Spinal cord (tissue), 10 donors: ENCODE results near the gene NEK1. TPM values are rescaled to one million over a fixed set of nuclear protein-coding genes. Genes with fewer than 3 reads are reported as not detected.
A peak's percentile ranks its signal among the peaks of the same experiment; 100 is the strongest.
"Not testable (repeated sequence)": the region's sequence is repeated elsewhere in the genome, so short reads cannot be mapped to it uniquely, and the experiment has no call there.

Source experiments
- DNase-seq, 6 donors: peaks; one replicate each; pipeline versions ENCODE4 v3.0.0 to v3.0.0-alpha.2; 2013 to 2015; ENCODE audit warnings: low spot score in 6 of 6, low read depth in 4 of 6
- H3K27ac ChIP-seq: one replicate; pipeline ENCODE4 v1.5.1; 2013; ENCODE audit warnings: low read depth, low read length, control low read depth
- H3K27me3 ChIP-seq: one replicate; pipeline ENCODE4 v1.6.1; 2013; ENCODE audit warnings: low read length; ENCODE audit not compliant: control insufficient read depth, insufficient read depth
- H3K36me3 ChIP-seq: one replicate; pipeline ENCODE4 v1.6.1; 2013; ENCODE audit warnings: low read length; ENCODE audit not compliant: control insufficient read depth, insufficient read depth
- H3K4me1 ChIP-seq: one replicate; pipeline ENCODE4 v1.6.1; 2013; ENCODE audit warnings: low read length; ENCODE audit not compliant: control insufficient read depth, insufficient read depth
- H3K4me3 ChIP-seq: one replicate; pipeline ENCODE4 v1.5.1; 2013; ENCODE audit warnings: low read depth, low read length, control low read depth
- H3K9me3 ChIP-seq: one replicate; pipeline ENCODE4 v1.6.1; 2013; ENCODE audit warnings: low read length; ENCODE audit not compliant: control insufficient read depth, insufficient read depth
- WGBS: methylation state at CpG from one replicate; pipeline ENCODE4 v1.1.5; 2013; ENCODE audit warnings: missing lambda C conversion rate; ENCODE audit not compliant: insufficient coverage; 5-methylcytosine and 5-hydroxymethylcytosine counted together
- polyA plus RNA-seq, 2 donors: library from polyadenylated mRNA; unstranded; fragments of 120-200 nt; gene quantifications; one replicate each; pipeline ENCODE4 v1.2.1, GENCODE V29; 2013; ENCODE audit not compliant: insufficient read length in 2 of 2
- total RNA-seq, 2 donors: library from RNA; depleted of rRNA in 1 of 2; stranded (reverse); fragments of 120-200 nt in 1 of 2; fragments of >200 nt in 1 of 2; gene quantifications; one replicate each; pipeline versions ENCODE4 v1.2.3 to v1.2.4, GENCODE V29; 2013 to 2014
- donor health status: healthy.

Gene NEK1
- total and polyA plus RNA-seq, 4 donors, result 24.0 to 42.6 (median 28.2) TPM

DNA sequence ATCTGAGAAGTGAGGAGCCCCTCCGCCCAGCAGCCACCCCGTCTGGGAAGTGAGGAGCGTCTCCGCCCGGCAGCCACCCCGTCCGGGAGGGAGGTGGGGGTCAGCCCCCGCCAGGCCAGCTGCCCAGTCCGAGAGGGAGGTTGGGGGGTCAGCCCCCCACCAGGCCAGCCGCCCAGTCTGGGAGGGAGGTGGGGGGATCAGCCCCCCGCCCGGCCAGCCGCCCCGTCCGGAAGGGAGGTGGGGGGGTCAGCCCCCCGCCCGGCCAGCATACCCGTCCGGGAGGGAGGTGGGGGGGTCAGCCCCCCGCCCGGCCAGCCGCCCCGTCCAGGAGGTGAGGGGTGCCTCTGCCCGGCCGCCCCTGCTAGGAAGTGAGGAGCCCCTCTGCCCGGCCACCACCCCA, 42.1 kb downstream of the NEK1 start:
- 88% methylated on average over 8 of the region's 26 CpGs for WGBS
- not testable (repeated sequence) for H3K27ac ChIP-seq, DNase-seq, H3K4me3 ChIP-seq, H3K4me1 ChIP-seq, H3K9me3 ChIP-seq, H3K27me3 ChIP-seq
- peaks cover 10% of the 10 kb centered on the region for H3K36me3 ChIP-seq

DNA sequence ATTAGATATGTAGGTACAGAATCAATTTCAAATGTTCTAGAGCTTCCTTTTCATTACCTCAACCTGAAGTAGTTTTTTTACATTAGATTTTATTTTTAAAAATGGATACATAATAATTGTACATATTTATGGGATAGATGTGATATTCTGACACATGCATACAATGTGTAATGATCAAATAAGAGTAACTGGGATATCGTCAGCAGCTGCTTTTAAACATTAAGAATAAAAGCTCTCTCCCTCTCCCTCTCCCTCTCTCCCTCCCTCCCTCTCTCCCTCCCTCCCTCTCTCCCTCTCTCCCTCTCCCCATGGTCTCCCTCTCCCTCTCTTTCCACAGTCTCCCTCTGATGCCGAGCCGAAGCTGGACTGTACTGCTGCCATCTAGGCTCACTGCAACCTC, 43.2 kb downstream of the NEK1 start:
- WGBS, result no CpG with 5 or more reads among the region's 3 CpGs
- DNase-seq, H3K27ac ChIP-seq, H3K4me3 ChIP-seq, H3K9me3 ChIP-seq, H3K4me1 ChIP-seq, H3K36me3 ChIP-seq, H3K27me3 ChIP-seq: not testable (repeated sequence)

DNA sequence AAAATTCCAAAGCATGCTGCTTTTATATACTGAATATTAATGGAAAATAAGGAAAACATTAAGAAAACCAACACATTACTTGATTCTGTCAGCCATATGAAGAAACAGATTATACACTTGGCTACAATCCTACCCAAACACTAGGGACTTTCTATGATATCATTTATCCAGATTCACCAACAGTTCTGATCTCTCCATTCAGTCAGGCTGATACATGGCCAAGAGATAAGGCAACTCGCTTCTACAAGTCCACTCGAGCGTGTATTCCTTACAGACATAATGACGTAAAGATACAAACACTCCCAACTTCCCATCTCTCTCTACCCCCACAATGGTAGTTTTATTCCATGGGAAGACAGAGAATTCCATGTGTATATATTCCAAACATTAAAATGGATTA, 44.5 kb downstream of the NEK1 start:
- no peak for DNase-seq

DNA sequence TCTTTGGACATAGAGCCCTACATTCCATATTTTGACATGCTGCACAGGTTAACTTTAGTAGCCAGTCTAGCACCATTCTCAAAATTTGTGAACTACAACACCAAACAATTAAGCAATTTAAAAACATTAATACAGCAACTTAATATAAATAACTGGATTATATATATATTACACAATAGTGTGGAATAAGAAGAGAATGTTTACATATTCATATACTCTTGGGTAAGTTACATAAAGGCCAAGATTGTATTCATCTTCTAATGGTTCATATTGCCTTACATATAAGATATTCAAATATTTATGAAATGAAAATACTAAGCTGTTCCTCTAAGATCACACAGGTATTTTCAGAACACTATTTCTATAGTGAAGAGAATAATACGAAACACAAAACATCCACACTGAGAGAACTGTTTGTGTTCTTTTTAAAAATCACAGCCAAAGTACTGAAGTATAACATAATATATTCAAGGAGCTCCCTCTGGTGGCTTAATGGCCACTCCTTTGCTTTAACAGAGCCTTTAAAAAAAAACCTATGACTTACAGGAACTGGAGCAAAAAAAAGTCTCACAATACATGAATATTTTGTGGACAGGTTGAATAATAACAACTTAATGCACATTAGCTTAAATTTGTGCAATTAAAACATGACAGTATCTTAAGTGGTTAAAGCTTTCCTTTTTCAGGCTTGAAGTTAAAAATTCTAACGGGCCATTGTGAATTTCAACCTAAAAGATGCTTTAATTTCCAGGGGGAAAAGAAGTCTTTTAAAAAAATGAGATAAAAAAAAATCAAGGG, 46.2 kb downstream of the NEK1 start:
- Histone ChIP-seq H3K4me1 (no peaks in the 10 kb centered on the region), H3K27me3 (no peaks in the 10 kb centered on the region), H3K4me3 (no peak overlapping the region), H3K9me3 (no peaks in the 10 kb centered on the region), H3K36me3 (no peaks in the 10 kb centered on the region), H3K27ac (no peak overlapping the region)
- 100% methylated on average over 1 of the region's 2 CpGs for WGBS
- peak; percentile 21 to 92 (median 62) for DNase-seq

More for the DNA sequence above, 44.5 kb downstream of the NEK1 start:
- no peak overlapping the region for H3K4me3 ChIP-seq
- no peak overlapping the region for H3K27ac ChIP-seq
- H3K36me3 ChIP-seq, result peaks cover 3% of the 10 kb centered on the region
- H3K27me3 ChIP-seq, result no peaks in the 10 kb centered on the region
- WGBS, result no CpG with 5 or more reads among the region's 4 CpGs
- H3K9me3 ChIP-seq, result no peaks in the 10 kb centered on the region
- no peaks in the 10 kb centered on the region for H3K4me1 ChIP-seq

DNA sequence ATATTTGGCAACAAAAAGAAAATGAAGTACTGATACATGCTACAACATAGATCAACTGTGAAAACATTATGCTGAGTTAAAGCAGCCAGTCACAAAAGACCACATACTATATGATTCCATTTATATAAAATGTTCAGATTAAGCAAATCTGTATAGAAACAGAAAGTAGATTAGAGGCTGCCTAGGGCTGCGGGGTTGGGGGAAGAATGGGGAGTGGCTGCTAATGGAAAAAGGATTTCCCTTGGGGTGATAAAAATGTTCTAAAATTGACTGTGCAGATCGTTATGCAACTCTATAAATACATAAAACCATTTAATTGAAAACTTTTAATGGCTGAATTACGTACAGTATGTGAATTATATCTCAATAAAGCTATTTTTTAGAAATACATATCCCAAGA, 46.8 kb downstream of the NEK1 start:
- no peaks in the 10 kb centered on the region for H3K4me1 ChIP-seq
- H3K27me3 ChIP-seq, result no peaks in the 10 kb centered on the region
- H3K4me3 ChIP-seq, result no peak overlapping the region
- H3K36me3 ChIP-seq, result no peaks in the 10 kb centered on the region
- no CpG with 5 or more reads among the region's 3 CpGs for WGBS
- no peak for DNase-seq
- no peaks in the 10 kb centered on the region for H3K9me3 ChIP-seq
- H3K27ac ChIP-seq, result no peak overlapping the region

DNA sequence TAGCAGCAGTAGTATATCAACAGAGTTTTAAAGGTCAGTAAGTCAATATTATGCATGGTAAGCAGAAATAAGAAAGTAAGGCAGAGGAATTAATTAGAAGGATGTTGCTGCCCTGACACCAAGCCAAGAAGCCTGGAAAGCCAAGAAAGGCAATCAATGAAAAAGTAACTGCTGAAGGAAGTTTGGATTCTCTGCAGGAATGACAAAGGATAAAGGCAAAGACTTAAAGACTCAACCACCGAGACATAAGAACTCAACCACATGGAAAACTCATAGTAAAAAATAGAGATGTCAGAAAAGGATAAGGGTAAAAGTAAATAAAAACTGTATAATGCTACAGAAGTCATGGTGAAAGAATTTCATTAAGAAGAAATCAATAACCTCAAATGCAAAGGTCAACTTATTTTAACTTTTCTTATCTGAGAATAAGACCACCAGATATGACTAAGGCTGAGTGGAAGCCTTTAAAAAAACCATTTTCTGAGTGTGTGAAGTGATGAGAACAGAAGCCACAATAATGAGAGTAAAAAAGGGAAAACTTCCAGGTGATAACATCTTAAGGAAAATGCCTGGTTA, 55.2 kb downstream of the NEK1 start:
- no peaks in the 10 kb centered on the region for H3K27me3 ChIP-seq
- no peak overlapping the region for H3K27ac ChIP-seq
- peak in 1 of 6 donors; percentile 11 for DNase-seq
- WGBS, result no CpG with 5 or more reads among the region's 1 CpG
- H3K4me1 ChIP-seq, result no peaks in the 10 kb centered on the region
- no peak overlapping the region for H3K4me3 ChIP-seq
- H3K36me3 ChIP-seq, result peaks cover 10% of the 10 kb centered on the region
- no peaks in the 10 kb centered on the region for H3K9me3 ChIP-seq

DNA sequence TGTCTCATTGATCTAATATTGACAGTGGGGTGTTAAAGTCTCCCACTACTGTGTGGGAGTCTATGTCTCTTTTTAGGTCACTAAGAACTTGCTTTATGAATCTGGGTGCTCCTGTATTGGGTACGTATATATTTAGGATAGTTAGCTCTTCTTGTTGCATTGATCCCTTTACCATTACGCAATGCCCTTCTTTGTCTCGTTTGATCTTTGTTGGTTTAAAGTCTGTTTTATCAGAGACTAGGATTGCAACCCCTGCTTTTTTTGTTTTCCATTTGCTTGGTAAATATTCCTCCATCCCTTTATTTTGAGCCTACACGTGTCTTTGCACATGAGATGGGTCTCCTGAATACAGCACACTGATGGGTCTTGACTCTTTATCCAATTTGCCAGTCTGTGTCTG, 65.8 kb downstream of the NEK1 start:
- 100% methylated on average over 1 of the region's 4 CpGs for WGBS
- H3K27me3 ChIP-seq, H3K9me3 ChIP-seq, DNase-seq, H3K27ac ChIP-seq, H3K4me1 ChIP-seq, H3K4me3 ChIP-seq: not testable (repeated sequence)
- peaks cover 10% of the 10 kb centered on the region for H3K36me3 ChIP-seq

DNA sequence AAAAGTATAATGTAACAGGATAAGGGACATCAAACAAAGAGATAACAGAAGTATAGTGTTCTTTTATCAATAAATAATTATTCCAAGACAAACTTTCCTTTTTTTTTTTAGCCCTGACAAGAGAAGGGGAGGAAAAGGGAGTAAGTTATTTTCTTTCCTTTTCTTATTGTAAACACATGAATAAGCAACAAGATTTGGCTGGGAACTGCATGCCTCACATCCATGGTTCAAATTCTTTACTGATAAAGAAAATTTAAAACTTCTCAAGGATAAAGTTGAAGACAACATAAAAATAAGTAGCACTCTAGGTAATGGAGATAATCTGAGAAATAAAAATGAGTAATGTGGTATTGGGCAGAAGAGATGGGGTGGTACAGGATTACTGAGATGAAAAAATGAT, 71.6 kb downstream of the NEK1 start:
- no peak overlapping the region for H3K4me3 ChIP-seq
- H3K9me3 ChIP-seq, result no peaks in the 10 kb centered on the region
- H3K27me3 ChIP-seq, result no peaks in the 10 kb centered on the region
- no peak for DNase-seq
- no peaks in the 10 kb centered on the region for H3K4me1 ChIP-seq
- peaks cover 1% of the 10 kb centered on the region for H3K36me3 ChIP-seq
- no peak overlapping the region for H3K27ac ChIP-seq

DNA sequence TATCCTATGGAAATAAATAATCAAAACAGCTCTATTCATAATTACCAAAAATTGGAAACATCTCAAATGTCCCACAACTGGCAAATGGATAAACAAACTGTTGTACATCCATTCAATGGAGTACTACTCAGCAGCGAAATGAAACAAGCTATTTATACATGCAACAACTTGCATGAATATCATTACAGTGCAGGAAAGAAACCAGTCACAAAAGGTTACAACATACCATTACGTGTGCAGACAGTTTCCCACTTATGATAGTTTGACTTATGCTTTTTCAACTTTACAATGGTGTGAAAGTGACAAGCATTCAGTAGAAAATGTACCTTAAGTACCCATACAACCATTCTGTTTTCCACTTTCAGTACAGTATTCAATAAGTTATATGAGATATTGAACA, 82.3 kb downstream of the NEK1 start:
- WGBS, result 100% methylated on average over 1 of the region's 2 CpGs
- H3K9me3 ChIP-seq, result no peaks in the 10 kb centered on the region
- H3K27me3 ChIP-seq, result no peaks in the 10 kb centered on the region
- no peak overlapping the region for H3K27ac ChIP-seq
- no peaks in the 10 kb centered on the region for H3K4me1 ChIP-seq
- no peak overlapping the region for H3K4me3 ChIP-seq
- no peak for DNase-seq
- H3K36me3 ChIP-seq, result peaks cover 2% of the 10 kb centered on the region

DNA sequence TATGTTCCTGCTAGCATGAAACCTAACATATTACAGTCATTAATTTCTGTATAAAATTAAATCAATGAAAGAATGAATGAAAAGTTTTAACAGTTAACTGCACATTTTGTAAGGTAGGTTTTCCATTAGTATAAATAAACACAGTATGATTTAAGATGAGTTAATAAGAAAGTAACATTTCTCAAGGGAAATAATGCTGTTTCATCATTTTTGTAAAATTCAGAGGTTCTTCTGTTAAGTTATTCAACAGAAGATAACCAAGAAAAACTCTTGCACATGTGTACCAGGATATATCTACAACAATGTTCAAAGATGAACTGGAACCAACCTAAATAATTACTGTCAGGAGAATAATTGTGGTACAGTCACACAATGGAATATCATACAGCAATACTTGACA, 88.6 kb downstream of the NEK1 start:
- DNase-seq, result no peak
- Histone ChIP-seq H3K36me3 (no peaks in the 10 kb centered on the region), H3K4me3 (no peak overlapping the region), H3K9me3 (no peaks in the 10 kb centered on the region), H3K4me1 (no peaks in the 10 kb centered on the region), H3K27me3 (no peaks in the 10 kb centered on the region), H3K27ac (no peak overlapping the region)
